GM18505 (cell line): ENCODE data around the gene TWSG1.

Source experiments
- ATAC-seq: cut with Tn5 transposase; IDR thresholded peaks from one replicate; pipeline ENCODE4 v1.9.1; 2021; ENCODE audit not compliant: unreplicated experiment
- POLR2A ChIP-seq: IDR thresholded peaks from 4 replicates; pipeline ENCODE4 v1.6.1; 2011; ENCODE audit warnings: borderline replicate concordance; ENCODE audit not compliant: insufficient read depth, insufficient read length; ENCODE audit errors: extremely low read depth

The TWSG1 gene

GRCh38 chr18:9322744-9323143 lies 11.8 kb upstream of the TWSG1 start:
- no peak for TF ChIP-seq POLR2A
- no peak for ATAC-seq

DNA sequence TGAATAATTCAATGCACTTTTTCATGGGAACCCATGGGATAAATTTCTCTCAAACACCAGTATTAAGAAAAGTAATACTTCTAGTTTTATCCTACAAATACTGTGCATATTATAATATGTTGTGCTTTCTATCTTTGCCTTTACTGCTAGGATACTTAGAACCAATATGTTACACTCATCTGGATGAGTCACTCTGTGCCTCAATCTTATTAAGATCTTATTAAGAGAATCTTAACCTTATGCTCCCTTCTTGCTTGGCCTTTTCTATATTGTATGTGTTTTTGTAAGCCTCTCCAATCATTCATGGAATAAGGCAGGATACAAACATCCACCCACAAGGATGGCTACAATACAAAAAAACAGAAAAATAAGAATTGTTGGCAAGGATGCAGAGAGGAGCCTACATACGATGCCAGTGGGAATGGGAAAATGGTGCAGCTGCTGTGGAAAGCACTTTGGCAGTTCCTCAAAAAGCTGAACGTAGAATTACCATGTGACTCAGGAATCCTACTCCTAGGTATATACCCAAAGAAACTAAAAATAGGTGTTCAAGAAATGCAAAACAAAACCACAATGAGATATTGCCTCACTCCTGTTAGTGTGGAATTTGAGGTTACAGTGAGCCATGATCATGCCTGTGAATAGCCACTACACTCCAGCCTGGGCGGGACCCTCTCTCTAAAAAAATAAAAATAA lies 10.7 kb upstream of the TWSG1 start:
- TF ChIP-seq POLR2A = no peak
- no peak for ATAC-seq

GRCh38 chr18:9325716-9326115 lies 8.9 kb upstream of the TWSG1 start:
- ATAC-seq = no peak
- TF ChIP-seq POLR2A = no peak

- ATAC-seq = no peak
- no peak for TF ChIP-seq POLR2A
These were observed 5.8 kb upstream of the TWSG1 start for GRCh38 chr18:9328776-9329175.

DNA sequence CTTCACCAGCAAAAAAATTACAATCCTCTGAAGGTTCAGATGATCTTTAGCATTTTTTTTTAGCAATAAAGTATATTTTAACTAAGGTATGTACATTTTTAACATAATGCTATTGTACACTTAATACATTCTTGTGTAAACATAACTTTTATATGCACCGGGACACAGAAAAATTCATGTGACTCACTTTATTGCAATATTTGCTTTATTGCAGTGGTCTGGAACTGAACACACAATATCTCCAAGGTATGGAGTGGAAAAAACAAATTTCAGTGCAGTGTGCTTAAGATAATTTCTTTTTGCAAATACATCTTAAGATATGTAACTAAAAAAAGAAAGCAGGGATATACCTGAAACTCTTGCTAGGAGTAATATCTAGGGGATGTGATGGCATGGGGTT lies 5.1 kb upstream of the TWSG1 start:
- TF ChIP-seq POLR2A = no peak
- no peak for ATAC-seq

- no peak for ATAC-seq
- no peak for TF ChIP-seq POLR2A
These were observed 4.2 kb upstream of the TWSG1 start for GRCh38 chr18:9330419-9330818.

DNA sequence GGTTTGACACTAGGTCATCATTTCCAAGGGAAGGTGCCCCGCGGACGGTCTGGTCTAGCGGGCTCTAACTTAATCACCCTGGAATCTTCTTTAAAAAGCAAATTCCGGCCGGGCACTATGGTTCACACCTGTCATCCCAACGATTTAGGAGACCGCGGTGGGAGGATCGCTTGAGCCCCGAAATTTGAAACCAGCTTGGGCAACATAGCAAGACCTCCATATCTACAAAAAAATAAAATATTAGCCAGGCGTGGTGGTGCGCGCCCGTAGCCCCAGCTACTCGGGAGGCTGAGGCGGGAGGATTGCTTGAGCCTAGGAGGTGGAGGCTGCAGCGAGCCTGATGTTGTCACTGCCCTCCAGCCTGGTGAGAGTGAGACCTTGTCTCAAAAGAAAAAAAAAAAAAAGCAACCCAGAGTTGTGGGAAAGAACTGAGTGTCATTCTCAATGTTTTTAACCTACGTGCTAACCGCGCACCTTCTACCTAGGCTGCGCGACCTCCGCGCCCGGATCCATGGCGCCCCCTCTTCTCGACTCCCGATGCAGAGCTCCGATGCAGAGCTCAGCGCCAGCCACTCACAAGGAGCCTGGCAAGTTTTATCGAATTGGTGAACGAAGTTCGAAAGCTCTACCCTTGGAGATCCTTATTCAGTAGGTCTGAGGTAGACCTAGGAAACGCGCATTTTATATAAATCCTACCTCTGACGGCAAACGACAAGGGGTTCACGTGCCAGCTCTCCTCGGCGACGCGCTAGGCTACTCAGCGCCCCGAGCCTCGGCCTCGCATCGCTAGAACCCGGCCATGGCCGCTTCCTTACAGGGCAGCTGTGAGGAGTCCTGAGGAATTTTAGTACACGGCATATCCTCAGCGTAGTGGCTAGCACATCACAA lies 888 bp upstream of the TWSG1 start:
- TF ChIP-seq POLR2A = no peak

DNA sequence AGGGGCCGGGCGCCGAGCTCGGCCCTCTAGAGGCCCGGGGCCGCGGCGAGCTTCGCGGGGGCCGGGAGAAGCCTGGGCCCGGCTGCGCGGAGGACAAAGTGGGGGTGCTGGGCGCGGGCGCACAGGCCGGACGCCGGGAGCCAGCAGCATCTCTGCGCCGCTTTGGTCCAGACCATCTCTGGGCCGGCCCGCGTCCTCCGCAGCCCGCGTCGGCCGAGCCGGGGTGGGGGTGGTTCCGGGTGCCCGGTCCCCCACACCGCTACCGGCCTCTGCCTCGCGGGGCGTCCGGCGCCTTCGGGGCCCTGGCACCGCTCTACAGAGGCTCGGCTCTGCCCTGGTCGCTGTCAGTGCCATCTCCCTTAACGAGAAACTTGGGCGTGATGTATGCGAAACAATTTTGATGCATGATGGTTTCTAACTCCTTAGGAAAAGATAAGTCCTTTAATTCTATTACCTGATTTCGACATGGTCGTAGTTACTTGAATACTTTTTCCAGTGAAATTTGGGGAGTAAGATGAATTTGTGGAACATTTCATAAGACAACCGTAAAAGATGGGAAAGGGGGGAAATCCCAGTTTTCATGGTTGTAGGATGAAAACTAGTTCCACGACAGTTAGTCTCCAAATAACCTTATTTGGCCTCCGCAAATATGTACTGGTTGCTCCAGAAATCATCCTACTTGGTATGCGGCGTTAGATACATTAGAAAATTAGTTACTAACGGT lies 562 bp downstream of the TWSG1 start:
- peak; percentile 38 for ATAC-seq
- no peak for TF ChIP-seq POLR2A

More for the DNA sequence above, 888 bp upstream of the TWSG1 start:
- ATAC-seq = peak; percentile 36

DNA sequence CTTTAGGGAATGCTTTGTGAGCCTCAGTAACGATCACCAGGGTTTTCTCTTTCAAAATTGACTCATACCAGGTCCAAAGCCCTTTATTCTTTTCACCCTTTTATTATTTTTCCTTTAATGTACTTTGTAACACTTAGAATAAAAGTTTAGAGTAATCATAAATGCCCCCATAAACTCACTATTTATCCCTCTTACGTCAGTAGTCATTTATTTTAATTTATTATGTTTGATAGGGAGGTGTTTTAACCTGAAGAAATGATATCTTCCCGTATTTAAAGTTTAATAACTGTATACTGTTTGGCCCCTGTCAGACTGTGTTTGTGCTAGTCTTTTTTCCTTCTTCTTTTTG lies 1.1 kb downstream of the TWSG1 start:
- TF ChIP-seq POLR2A = no peak
- no peak for ATAC-seq

DNA sequence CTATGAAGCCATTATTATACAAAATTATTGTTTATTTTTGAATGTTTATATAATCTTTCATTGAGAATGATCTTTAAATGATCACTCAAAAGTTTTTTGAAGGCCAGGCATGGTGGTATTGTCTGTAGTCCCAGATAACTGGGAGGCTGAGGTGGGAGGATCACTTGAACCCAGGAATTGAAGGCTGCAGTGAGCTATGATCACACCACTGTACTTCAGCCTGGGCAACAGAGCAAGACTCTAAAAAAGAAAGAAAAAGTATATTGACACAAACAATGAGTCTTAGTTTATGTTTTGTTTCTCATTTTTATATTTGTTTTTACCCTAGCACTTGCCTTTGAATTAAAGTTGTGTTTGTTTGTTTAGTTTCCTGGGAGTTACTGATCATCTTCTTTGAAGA lies 2.3 kb downstream of the TWSG1 start:
- no peak for TF ChIP-seq POLR2A
- no peak for ATAC-seq

GRCh38 chr18:9337873-9338272 lies 3.3 kb downstream of the TWSG1 start:
- ATAC-seq = no peak
- no peak for TF ChIP-seq POLR2A

DNA sequence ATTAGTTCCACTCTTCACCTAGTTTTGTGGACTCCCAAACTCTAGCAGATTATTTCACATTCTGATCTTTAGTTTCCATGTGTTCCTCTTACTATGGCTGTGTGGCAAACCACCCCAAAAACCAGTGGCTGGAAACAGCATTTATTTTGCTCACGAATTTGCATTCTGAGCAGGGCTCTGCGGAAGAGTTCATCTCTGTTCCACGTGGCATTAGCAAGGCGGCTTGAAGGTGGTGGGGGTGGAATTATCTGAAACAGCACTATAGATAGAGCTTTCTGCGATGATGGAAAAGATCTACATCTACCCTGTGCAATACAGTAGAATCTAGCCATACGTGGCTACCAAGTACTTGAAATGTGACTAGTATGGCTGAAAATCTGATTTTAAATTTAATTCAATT lies 5.9 kb downstream of the TWSG1 start:
- ATAC-seq = no peak

DNA sequence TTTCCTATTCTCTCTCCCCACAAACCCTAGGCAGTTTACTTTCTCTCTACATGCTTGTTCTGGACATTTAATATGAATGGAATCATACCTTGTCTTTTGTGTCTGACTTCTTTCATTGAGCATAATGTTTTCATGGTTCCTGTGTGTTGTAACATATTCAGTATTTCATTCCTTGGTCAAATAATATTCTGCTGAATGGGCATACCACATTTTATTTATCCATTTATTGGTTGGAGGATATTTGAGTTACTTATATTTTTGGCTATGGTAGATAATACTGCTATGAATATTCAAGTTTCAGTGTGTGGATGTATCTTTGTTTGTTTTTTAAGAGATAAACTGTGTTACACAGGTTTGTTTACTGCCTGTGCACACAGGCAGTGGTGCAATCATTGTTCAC lies 9.0 kb downstream of the TWSG1 start:
- no peak for TF ChIP-seq POLR2A
- no peak for ATAC-seq

More for the DNA sequence above, 5.9 kb downstream of the TWSG1 start:
- TF ChIP-seq POLR2A = no peak
